GM19023 (cell line): Measurements from ENCODE around the gene MGLL.
A peak's percentile ranks its signal among the peaks of the same experiment; 100 is the strongest.

Source experiments
- ATAC-seq: cut with Tn5 transposase; IDR thresholded peaks from one replicate; pipeline ENCODE4 v1.9.1; 2021; ENCODE audit warnings: mild to moderate bottlenecking, moderate library complexity; ENCODE audit not compliant: unreplicated experiment

The MGLL gene

GRCh38 chr3:127814325-127814781 lies 8.0 kb downstream of the MGLL start:
- ATAC-seq, result no peak

- ATAC-seq, result no peak
Measured at GRCh38 chr3:127812151-127812550, 10.2 kb downstream of the MGLL start.

GRCh38 chr3:127811717-127812116 lies 10.6 kb downstream of the MGLL start:
- no peak for ATAC-seq

- no peak for ATAC-seq
Measured at GRCh38 chr3:127809611-127810010, 12.7 kb downstream of the MGLL start.

- no peak for ATAC-seq
Measured at GRCh38 chr3:127809211-127809610, 13.1 kb downstream of the MGLL start.

GRCh38 chr3:127808197-127808596 lies 14.1 kb downstream of the MGLL start:
- ATAC-seq, result peak; percentile 62

GRCh38 chr3:127805026-127805753 lies 17.1 kb downstream of the MGLL start:
- ATAC-seq, result no peak

GRCh38 chr3:127804141-127804540 lies 18.2 kb downstream of the MGLL start:
- ATAC-seq, result no peak

- ATAC-seq, result no peak
Measured at GRCh38 chr3:127803619-127804018, 18.7 kb downstream of the MGLL start.

GRCh38 chr3:127802606-127803005 lies 19.7 kb downstream of the MGLL start:
- no peak for ATAC-seq

- no peak for ATAC-seq
Measured at GRCh38 chr3:127801731-127802313, 20.5 kb downstream of the MGLL start.

- ATAC-seq, result no peak
Measured at GRCh38 chr3:127800508-127800907, 21.8 kb downstream of the MGLL start.

GRCh38 chr3:127799476-127800222 lies 22.7 kb downstream of the MGLL start:
- ATAC-seq, result no peak

- ATAC-seq, result no peak
Measured at GRCh38 chr3:127798716-127799115, 23.6 kb downstream of the MGLL start.

GRCh38 chr3:127796831-127797150 lies 25.5 kb downstream of the MGLL start:
- no peak for ATAC-seq

GRCh38 chr3:127796045-127796830 lies 26.1 kb downstream of the MGLL start:
- ATAC-seq, result no peak

GRCh38 chr3:127794972-127795371 lies 27.3 kb downstream of the MGLL start:
- ATAC-seq, result no peak

- no peak for ATAC-seq
Measured at GRCh38 chr3:127794402-127794801, 27.9 kb downstream of the MGLL start.

- ATAC-seq, result no peak
Measured at GRCh38 chr3:127792541-127793292, 29.6 kb downstream of the MGLL start.

- ATAC-seq, result peak; percentile 84
Measured at GRCh38 chr3:127791221-127791913, 30.9 kb downstream of the MGLL start.
